ENCODE measurements around the gene TPM3.
"Not testable (repeated sequence)": the region's sequence is repeated elsewhere in the genome, so short reads cannot be mapped to it uniquely, and the experiment has no call there.

The TPM3 gene

DNA sequence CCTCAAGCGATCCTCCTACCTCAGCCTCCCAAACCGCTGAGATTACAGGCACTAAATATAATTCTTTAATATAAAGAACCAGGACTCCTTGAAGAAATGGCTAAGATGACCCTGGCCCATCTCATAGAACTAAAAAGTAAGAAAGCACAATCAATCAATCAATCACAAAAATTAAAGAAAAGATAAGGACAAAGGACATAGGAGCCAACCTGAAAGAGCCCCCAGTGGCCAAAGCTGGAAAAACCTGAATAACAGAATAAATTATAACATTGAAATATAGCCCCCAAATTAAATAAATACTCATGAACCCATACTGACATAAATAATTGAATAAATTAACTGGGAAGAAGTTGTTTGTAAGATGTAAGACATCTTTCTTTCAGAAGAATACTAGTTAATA lies 45.9 kb downstream of the TPM3 start:
- TF ChIP-seq, protein P1, sequence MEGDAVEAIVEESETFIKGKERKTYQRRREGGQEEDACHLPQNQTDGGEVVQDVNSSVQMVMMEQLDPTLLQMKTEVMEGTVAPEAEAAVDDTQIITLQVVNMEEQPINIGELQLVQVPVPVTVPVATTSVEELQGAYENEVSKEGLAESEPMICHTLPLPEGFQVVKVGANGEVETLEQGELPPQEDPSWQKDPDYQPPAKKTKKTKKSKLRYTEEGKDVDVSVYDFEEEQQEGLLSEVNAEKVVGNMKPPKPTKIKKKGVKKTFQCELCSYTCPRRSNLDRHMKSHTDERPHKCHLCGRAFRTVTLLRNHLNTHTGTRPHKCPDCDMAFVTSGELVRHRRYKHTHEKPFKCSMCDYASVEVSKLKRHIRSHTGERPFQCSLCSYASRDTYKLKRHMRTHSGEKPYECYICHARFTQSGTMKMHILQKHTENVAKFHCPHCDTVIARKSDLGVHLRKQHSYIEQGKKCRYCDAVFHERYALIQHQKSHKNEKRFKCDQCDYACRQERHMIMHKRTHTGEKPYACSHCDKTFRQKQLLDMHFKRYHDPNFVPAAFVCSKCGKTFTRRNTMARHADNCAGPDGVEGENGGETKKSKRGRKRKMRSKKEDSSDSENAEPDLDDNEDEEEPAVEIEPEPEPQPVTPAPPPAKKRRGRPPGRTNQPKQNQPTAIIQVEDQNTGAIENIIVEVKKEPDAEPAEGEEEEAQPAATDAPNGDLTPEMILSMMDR (conservative IDR thresholded peaks at IDR 0.05; ENCODE audit: low read length), result peak; percentile 44
- DNase-seq (ENCODE audit: low read depth), result no peak
- H3K4me3 ChIP-seq (ENCODE audit: low read length), result no peak overlapping the region

DNA sequence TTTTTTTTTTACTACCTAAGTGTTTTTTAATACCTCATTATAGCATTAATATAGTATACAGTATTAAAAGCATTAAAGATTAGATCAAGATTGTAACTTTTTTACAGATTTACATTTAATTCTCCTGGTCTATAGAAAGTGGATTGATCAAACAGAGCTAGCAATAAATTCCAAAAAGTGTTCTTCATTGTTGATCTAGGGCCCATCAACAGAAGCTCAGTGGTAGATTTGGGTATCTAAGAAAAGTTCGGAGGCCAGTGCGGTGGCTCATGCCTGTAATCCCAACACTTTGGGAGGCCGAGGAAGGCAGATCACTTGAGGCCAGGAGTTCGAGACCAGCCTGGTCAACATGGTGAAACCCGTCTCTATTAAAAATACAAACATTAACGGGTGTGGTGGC lies 49.5 kb downstream of the TPM3 start:
- H3K4me3 ChIP-seq (ENCODE audit: low read length), result no peak overlapping the region
- TF ChIP-seq, protein P1 (conservative IDR thresholded peaks at IDR 0.05; ENCODE audit: low read length), result no peak
- DNase-seq (ENCODE audit: low read depth), result no peak

DNA sequence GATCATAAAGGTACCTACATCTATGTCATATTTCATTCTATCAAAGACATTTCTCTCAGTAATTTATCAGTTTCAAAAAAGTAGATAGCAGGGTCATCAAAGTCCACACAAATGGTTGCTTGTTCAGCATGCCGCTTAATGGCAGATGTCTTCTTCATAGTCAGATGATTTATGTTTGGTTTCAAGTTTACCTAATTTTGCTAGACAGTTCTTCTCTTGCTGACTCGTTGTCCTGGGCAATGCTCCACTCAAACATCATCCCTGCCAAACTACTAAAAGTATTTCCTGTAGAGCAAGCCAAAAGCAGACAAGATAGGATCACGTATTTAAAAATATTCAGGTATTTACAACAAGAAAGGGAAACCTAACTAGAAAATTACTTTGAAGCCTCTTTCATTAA lies 50.7 kb downstream of the TPM3 start:
- TF ChIP-seq, protein P1 (conservative IDR thresholded peaks at IDR 0.05; ENCODE audit: low read length), result no peak
- peak; percentile 51 for DNase-seq (ENCODE audit: low read depth)

DNA sequence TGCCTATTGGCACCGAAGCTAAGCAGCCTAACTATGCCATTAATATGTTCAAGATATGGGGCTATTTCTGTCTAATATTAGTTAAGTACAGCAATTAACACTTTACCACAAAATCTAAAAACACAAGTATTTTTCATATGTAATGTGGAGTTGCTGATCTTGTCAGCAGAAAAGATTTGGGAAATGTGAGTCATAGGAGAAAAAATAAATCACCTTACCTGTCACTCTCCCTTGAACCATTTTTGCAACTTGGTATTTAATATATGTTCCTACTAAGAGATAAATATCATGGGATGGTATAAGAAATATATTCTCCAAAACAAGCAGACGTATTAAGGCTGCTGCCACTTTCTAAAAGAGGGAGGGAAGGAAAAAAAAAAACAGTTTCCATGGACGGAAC lies 54.0 kb downstream of the TPM3 start:
- no peak overlapping the region for H3K4me3 ChIP-seq (ENCODE audit: low read length)
- TF ChIP-seq, protein P1 (conservative IDR thresholded peaks at IDR 0.05; ENCODE audit: low read length), result no peak
- DNase-seq (ENCODE audit: low read depth), result no peak

More for the DNA sequence above, 50.7 kb downstream of the TPM3 start:
- no peak overlapping the region for H3K4me3 ChIP-seq (ENCODE audit: low read length)

DNA sequence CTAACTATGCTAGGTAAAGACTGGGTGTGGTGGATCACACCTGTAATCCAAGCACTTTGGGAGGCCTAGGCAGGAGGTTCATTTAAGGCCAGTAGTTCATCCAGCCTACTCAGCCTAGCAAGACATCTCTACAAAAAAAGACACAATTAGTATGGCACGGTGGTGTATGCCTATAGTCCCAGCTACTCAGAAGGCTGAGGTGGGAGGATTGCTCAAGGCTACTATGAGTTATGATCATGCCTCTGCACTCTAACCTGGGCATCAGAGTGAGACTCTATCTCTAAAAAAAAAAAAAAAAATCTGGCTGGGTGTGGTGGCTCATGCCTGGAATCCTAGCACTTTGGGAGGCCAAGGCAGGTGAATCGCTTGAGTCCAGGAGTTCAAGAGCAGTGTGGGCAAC lies 58.6 kb downstream of the TPM3 start:
- no peak overlapping the region for H3K4me3 ChIP-seq (ENCODE audit: low read length)
- DNase-seq (ENCODE audit: low read depth), result no peak
- TF ChIP-seq, protein P1 (conservative IDR thresholded peaks at IDR 0.05; ENCODE audit: low read length), result no peak

DNA sequence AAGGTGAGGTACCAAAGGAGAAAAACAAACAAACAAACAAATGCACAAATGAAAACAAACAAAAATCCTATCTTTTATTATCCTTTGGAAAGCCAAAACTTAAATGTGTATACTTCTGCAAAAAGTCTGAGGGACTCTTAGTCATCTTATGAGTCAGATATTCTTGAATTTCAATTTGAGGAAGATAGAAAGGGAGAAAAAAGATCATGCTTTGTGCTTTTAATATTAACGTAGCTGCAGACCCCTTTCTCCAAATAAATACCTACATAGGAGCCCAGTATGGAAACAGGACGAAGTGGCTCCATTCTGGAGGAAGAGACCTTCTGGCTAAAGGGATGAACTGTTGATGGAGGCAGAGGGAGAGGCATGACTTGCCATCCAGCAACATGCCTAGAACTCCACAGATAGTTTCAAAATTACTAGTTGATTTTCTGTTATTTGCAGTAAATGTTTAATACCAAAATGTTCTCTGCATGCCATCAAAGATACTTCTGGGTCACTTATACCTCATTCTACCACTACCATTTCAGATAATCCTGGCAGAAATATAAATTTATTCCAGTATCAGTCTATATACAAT lies 62.4 kb downstream of the TPM3 start:
- no peak overlapping the region for H3K4me3 ChIP-seq (ENCODE audit: low read length)
- TF ChIP-seq, protein P1 (conservative IDR thresholded peaks at IDR 0.05; ENCODE audit: low read length), result no peak
- DNase-seq (ENCODE audit: low read depth), result no peak

DNA sequence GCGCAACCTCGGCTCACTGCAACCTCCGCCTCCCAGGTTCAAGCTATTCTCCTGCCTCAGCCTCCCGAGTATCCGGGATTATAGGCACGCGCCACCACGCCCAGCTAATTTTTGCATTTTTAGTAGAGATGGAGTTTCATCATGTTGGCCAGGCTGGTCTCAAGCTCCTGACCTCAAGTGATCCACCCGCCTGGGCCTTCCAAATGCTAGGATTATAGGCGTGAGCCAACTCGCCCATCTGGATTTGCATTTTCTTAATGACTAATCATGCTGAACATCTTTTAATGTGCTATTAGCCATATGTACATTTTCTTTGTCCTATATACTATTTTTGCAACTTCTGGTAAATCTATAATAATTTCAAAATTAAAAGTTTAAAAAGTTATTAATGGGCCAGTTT lies 68.7 kb downstream of the TPM3 start:
- not testable (repeated sequence) for H3K4me3 ChIP-seq (ENCODE audit: low read length); DNase-seq (ENCODE audit: low read depth)

DNA sequence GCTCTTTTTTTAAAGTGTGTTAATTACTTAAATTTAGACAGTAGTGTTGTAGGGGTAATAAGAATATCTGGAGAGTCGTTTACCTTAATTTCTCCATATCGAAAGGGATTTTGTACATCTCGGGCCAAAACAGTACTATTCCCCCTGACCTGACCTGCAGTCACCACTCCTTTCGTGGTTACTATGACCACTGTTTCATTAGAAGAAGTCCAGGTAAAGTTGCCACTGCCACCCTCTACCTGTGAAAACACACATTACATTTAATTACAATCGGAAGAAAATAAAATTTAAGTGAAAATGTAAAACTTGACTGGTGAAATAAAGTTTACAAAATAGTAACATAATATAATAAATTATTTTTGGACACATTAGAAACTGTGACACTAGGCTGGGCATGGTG lies 74.3 kb downstream of the TPM3 start:
- H3K4me3 ChIP-seq (ENCODE audit: low read length), result no peak overlapping the region
- TF ChIP-seq, protein P1 (conservative IDR thresholded peaks at IDR 0.05; ENCODE audit: low read length), result no peak
- no peak for DNase-seq (ENCODE audit: low read depth)

Data from AG10803 (cell line).